NCI-H2029 (cell line): Measurements from ENCODE around the gene PLA2G7.

Experiments used
- DNase-seq: peaks from one replicate; lab custom pipeline; 2025; lab: John Stamatoyannopoulos, UW

The PLA2G7 gene

DNA sequence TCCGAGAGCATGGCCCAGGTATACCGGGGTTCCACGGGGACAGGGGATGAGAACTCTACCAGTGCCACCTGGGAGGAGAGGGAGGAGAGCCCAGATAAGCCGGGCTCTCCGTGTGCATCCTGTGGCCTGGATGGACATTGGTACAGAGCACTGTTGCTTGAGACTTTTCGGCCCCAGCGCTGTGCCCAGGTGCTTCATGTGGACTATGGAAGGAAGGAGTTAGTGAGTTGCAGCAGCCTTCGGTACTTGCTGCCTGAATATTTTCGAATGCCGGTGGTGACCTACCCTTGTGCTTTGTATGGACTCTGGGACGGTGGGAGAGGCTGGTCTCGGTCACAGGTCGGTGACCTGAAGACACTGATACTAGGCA is 46.2 kb downstream of the PLA2G7 start:
- no peak for DNase-seq

DNA sequence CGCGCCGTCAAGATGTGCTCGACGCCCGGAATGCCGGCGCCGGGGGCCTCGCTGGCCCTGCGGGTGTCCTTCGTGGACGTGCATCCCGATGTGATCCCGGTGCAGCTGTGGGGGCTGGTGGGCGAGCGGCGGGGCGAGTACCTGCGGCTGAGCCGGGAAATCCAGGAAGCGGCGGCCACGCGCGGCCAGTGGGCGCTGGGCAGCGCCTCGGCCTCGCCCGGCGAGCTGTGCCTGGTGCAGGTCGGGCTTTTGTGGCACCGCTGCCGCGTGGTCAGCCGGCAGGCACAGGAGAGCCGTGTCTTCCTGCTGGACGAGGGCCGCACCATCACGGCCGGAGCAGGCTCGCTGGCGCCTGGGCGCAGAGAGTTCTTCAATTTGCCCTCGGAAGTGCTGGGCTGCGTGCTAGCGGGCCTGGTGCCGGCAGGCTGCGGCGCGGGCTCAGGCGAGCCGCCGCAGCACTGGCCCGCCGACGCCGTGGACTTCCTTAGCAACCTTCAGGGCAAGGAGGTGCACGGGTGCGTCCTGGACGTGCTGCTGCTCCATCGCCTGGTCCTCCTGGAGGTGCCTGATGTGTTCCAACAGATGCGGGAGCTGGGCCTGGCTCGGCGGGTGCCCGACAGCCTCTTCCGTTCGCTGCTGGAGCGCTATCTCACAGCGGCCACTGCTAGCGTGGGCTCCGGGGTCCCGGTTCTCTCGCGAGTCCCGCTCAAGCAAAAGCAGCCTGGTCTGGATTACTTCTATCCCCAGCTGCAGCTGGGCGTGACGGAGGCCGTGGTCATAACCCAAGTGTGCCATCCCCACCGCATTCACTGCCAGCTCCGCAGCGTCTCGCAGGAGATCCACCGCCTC is 46.8 kb downstream of the PLA2G7 start:
- DNase-seq = no peak

- DNase-seq = no peak
These were observed 47.5 kb downstream of the PLA2G7 start, which contains the start of gene TDRD6 for GRCh38 chr6:46687619-46688097. TSS of gene TDRD6 (plus strand) at chr6:46687885. CDS start at chr6:46688129, 244 bp downstream.

DNA sequence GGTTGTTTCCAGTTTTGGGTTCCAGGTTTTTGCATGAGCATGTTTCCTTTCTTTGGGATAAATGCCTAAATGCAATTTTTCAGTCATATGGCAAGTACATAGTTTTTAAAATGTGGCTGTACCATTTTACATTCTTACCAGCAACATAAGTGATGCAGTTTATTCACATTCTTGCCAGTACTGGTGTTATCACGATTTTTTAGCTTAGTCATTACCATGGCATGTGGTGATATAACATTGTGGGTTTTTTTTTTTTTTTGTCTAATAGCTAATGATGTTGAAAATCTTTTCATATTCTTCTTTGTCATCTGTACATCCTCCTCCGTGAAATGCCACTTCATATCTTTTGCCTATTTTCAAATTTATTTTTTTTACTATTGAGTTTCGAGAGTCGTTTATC is 50.4 kb downstream of the PLA2G7 start:
- DNase-seq = no peak

GRCh38 chr6:46677314-46677654 is 57.9 kb downstream of the PLA2G7 start:
- DNase-seq = no peak

DNA sequence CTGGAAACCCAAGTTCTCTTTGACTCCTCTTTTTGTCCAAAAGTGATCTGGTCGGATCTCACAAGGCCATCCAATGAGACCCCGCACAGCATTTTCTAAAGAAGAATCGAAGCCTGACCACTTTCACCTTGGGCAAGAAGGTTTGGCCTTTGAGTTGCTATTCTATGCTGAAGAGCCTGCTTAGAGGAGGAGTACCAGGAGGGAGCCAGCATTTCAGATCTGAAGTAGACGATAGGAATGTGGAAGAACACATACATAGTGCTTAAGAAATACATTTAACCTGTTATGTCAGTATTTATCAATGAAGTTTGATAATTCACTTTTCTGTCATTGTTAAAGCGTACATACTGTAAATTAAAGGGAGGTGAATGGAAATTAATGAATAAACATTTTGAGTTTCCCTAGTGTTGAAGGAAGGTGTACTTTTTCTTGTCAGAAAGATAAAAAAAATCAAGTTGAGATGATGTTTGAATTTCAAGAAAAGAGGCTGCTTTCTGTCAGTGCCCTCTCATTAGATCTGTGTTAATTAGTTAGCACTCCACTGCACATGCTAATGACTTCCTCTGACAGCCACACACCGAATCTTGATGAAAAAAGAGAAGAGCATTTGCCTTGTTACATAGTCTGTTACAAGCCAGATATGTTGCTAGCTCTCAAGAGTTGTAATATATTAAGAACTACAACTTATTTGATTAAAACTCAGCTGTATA is 58.4 kb downstream of the PLA2G7 start:
- no peak for DNase-seq

- no peak for DNase-seq
These were observed 60.8 kb downstream of the PLA2G7 start for GRCh38 chr6:46674410-46674809.

DNA sequence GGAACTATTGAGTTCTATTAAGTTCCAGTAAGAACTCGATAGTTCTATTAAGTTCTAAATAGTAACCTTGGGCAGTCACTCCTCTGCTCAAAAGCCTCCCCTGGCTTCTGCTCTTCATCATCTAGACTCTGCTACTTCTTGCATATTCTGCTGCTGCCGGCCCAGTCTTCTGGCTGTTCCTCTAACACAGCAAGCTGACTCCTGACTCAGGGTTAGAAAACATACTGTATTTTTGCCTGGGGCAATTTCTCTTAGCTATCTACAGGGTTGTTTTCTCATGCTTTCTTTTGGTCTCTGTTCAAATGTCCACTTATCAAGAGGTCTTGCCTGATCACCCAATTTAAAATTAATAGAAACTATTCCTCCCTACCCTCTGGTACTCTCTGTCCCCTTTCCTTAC is 67.8 kb downstream of the PLA2G7 start:
- no peak for DNase-seq

GRCh38 chr6:46661483-46661882 is 73.7 kb downstream of the PLA2G7 start:
- no peak for DNase-seq

- no peak for DNase-seq
These were observed 77.5 kb downstream of the PLA2G7 start for GRCh38 chr6:46657642-46658041.

GRCh38 chr6:46655803-46656202 is 79.4 kb downstream of the PLA2G7 start:
- DNase-seq = no peak
